ENCODE measurements around the gene KCTD12. TPM values are rescaled to one million over a fixed set of nuclear protein-coding genes. Genes with fewer than 3 reads are reported as not detected.

KCTD12 gene
- total and polyA plus RNA-seq, 2 of the 13 experiments (the other 11 are each of a cell fraction or from before 2014, with no cell fraction given): not detected

DNA sequence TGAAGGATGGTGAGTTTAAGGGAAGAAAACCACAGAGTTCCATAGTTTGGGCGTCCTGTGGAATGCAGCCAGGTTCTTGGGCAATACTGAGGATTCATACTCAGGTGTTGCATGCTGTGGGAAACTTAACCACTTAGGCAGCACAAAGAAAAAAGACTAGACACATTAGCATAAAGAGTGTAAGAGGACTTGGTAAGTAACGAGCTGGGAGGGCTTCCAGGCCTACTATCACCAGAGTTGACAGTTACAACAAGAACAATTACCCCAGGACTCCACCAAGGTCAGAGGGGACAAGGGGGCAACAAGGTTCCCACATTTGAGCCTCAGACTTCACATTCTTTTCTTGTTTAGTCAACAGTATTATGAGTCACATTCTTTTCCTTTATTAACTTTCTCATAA is 33.2 kb downstream of the KCTD12 start (continued):
- TF ChIP-seq RNF2 (conservative IDR thresholded peaks at IDR 0.05; ENCODE audit: low read depth) (no peak), ZNF235 (CRISPR knock-in tag; IDR thresholded peaks at IDR 0.05; ENCODE audit: borderline replicate concordance) (no peak), KDM2A (CRISPR knock-in tag; IDR thresholded peaks at IDR 0.05; ENCODE audit: borderline replicate concordance, low read depth) (no peak), ZSCAN31 (CRISPR knock-in tag; IDR thresholded peaks at IDR 0.05; ENCODE audit: low read depth) (no peak), MTA1 (CRISPR knock-in tag; IDR thresholded peaks at IDR 0.05; ENCODE audit: borderline replicate concordance) (no peak)
- TF ChIP-seq, protein P1, sequence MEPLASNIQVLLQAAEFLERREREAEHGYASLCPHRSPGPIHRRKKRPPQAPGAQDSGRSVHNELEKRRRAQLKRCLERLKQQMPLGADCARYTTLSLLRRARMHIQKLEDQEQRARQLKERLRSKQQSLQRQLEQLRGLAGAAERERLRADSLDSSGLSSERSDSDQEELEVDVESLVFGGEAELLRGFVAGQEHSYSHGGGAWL (CRISPR knock-in tag; IDR thresholded peaks at IDR 0.05): no peak

DNA sequence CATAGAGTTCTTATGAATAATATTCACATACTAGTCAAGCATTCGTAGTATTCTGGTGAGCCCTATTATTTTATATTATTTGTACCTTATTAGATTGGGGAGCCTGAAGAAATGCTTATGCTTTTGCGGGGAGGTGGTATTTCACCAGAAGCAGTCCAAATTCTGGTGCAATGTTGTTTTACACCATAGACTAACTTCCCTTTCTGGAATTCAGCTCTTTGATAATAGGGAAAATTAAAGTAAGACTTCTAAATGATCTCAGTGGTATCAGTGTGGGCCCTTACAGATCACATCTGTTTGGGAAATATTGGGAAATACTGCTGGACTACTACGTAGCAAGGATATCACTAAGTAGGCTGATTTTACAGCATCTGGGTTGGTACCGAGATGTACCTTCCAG is 34.2 kb downstream of the KCTD12 start:
- TF ChIP-seq ZNF781 (CRISPR knock-in tag; IDR thresholded peaks at IDR 0.05; ENCODE audit: borderline replicate concordance, not compliant biosample characterization) (no peak), NBN (conservative IDR thresholded peaks at IDR 0.05) (no peak), MAFG (CRISPR knock-in tag; IDR thresholded peaks at IDR 0.05) (no peak), ZNF569 (CRISPR knock-in tag; IDR thresholded peaks at IDR 0.05; ENCODE audit: borderline replicate concordance) (no peak), BRD4 (CRISPR knock-in tag; IDR thresholded peaks at IDR 0.05) (no peak)
- TF ChIP-seq, protein P2, sequence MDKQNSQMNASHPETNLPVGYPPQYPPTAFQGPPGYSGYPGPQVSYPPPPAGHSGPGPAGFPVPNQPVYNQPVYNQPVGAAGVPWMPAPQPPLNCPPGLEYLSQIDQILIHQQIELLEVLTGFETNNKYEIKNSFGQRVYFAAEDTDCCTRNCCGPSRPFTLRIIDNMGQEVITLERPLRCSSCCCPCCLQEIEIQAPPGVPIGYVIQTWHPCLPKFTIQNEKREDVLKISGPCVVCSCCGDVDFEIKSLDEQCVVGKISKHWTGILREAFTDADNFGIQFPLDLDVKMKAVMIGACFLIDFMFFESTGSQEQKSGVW (CRISPR knock-in tag; IDR thresholded peaks at IDR 0.05; ENCODE audit: borderline replicate concordance): no peak
- BruUV-seq (replicated peaks): no TSS peak
- Histone ChIP-seq H3K79me2 (ENCODE audit: insufficient read depth, low read length) (no peaks in the 10 kb centered on the region), H3K9me3 (ENCODE audit: low read length) (no peaks in the 10 kb centered on the region), H2AFZ (ENCODE audit: low read length) (no peak overlapping the region), H3K27me3 (ENCODE audit: control insufficient read depth in 1 of 2, insufficient read depth in 2 of 2, low read length in 2 of 2) (no peaks in the 10 kb centered on the region), H3K4me3 (replicated peaks in 1 of 3; ENCODE audit: insufficient read depth in 1 of 3, low read depth in 2 of 3, low read length in 3 of 3) (no peak overlapping the region), H3K4me2 (ENCODE audit: low read depth, low read length) (no peak overlapping the region), H3K36me3 (replicated peaks in 1 of 2; ENCODE audit: control insufficient read depth in 1 of 2, insufficient read depth in 2 of 2, low read length in 2 of 2) (no peaks in the 10 kb centered on the region), H3K4me1 (ENCODE audit: insufficient read depth, low read length) (no peaks in the 10 kb centered on the region), H3K9ac (ENCODE audit: insufficient read depth, low read depth, low read length) (no peak overlapping the region), H4K20me1 (ENCODE audit: insufficient read depth, low read length) (no peaks in the 10 kb centered on the region), H3K27ac (ENCODE audit: extremely low read length, insufficient read depth, low read length) (no peak overlapping the region)
- FAIRE-seq: no peak
- DNase-seq (ENCODE audit: low spot score): no peak
- WGBS (ENCODE audit: low lambda C conversion rate): 34% methylated on average over 4 of the region's 4 CpGs
- in situ Hi-C loops (cut with HindIII; ENCODE audit: extremely low pct_ligation_motif_present, low pct_unique_long_range_greater_than_20kb): no loop called here
- intact Hi-C loops (cut with micrococcal nuclease; ENCODE audit: unreplicated experiment): no loop called here
- ATAC-seq: no peak
- CTCF ChIA-PET (ENCODE audit: low intra/inter-chr PET ratio, low total read pairs): no interaction called here
- POLR2A ChIA-PET: no interaction called here
